H54 (cell line): ENCODE data around the gene CFAP298.
A peak's percentile ranks its signal among the peaks of the same experiment; 100 is the strongest.
"Not testable (repeated sequence)": the region's sequence is repeated elsewhere in the genome, so short reads cannot be mapped to it uniquely, and the experiment has no call there.

ENCODE experiments used
- DNase-seq: peaks from one replicate; pipeline ENCODE4 v3.0.0; 2011; ENCODE audit warnings: low spot score, mixed read lengths; ENCODE audit not compliant: insufficient read length
- FAIRE-seq: peaks from 3 replicates; lab custom pipeline; 2011; peaks lifted over from hg19 to GRCh38; lab: Jason Lieb, UNC
- POLR2A ChIP-seq: IDR thresholded peaks from 2 replicates; pipeline ENCODE4 v1.6.1; 2011; ENCODE audit warnings: low read depth, mild to moderate bottlenecking, low read length

The CFAP298 gene

GRCh38 chr21:32611471-32611997, 643 bp downstream of the CFAP298 start:
- FAIRE-seq (no peak), DNase-seq (peak; percentile 35)
- no peak for TF ChIP-seq POLR2A

GRCh38 chr21:32610940-32611339, 1.2 kb downstream of the CFAP298 start:
- DNase-seq, FAIRE-seq: not testable (repeated sequence)

GRCh38 chr21:32608851-32609250, 3.3 kb downstream of the CFAP298 start:
- no peak for FAIRE-seq
- no peak for TF ChIP-seq POLR2A
- no peak for DNase-seq

- TF ChIP-seq POLR2A, result no peak
- no peak for FAIRE-seq
- DNase-seq, result no peak
These were observed 6.7 kb downstream of the CFAP298 start for GRCh38 chr21:32605469-32605868.

GRCh38 chr21:32604464-32604863, 7.7 kb downstream of the CFAP298 start:
- no peak for TF ChIP-seq POLR2A
- no peak for FAIRE-seq
- no peak for DNase-seq

- DNase-seq (no peak), FAIRE-seq (no peak)
- no peak for TF ChIP-seq POLR2A
These were observed 9.0 kb downstream of the CFAP298 start for GRCh38 chr21:32603131-32603530.

GRCh38 chr21:32602099-32602498, 10.1 kb downstream of the CFAP298 start:
- FAIRE-seq (no peak), DNase-seq (no peak)
- TF ChIP-seq POLR2A, result no peak

- DNase-seq (no peak), FAIRE-seq (no peak)
- TF ChIP-seq POLR2A, result no peak
These were observed 12.7 kb downstream of the CFAP298 start for GRCh38 chr21:32599526-32599925.

GRCh38 chr21:32599091-32599490, 13.1 kb downstream of the CFAP298 start:
- FAIRE-seq (no peak), DNase-seq (no peak)
- TF ChIP-seq POLR2A, result no peak

GRCh38 chr21:32597205-32597604, 15.0 kb downstream of the CFAP298 start:
- peak; percentile 96 for FAIRE-seq
- no peak for TF ChIP-seq POLR2A

GRCh38 chr21:32595431-32595830, 16.7 kb downstream of the CFAP298 start:
- FAIRE-seq, result no peak
- TF ChIP-seq POLR2A, result no peak
- DNase-seq, result no peak

More at GRCh38 chr21:32597205-32597604, 15.0 kb downstream of the CFAP298 start:
- peak; percentile 69 for DNase-seq

GRCh38 chr21:32593690-32594089, 18.5 kb downstream of the CFAP298 start:
- TF ChIP-seq POLR2A, result no peak
- FAIRE-seq, result no peak

GRCh38 chr21:32592929-32593502, 19.2 kb downstream of the CFAP298 start:
- no peak for TF ChIP-seq POLR2A
- FAIRE-seq (no peak), DNase-seq (no peak)

More at GRCh38 chr21:32593690-32594089, 18.5 kb downstream of the CFAP298 start:
- no peak for DNase-seq

- TF ChIP-seq POLR2A, result no peak
- FAIRE-seq, result no peak
- DNase-seq, result no peak
These were observed 22.0 kb downstream of the CFAP298 start for GRCh38 chr21:32590130-32590529.

GRCh38 chr21:32587651-32588050, 24.5 kb downstream of the CFAP298 start:
- DNase-seq, result no peak
- FAIRE-seq, result no peak
- no peak for TF ChIP-seq POLR2A
